ENCODE results near the gene ATP8B1. TPM values are rescaled to one million over a fixed set of nuclear protein-coding genes. Genes with fewer than 3 reads are reported as not detected.
"Not testable (repeated sequence)": the region's sequence is repeated elsewhere in the genome, so short reads cannot be mapped to it uniquely, and the experiment has no call there.

Gene ATP8B1
- total RNA-seq: 100 to 1,000 TPM in 2 of 4 donors, 10 to 100 TPM in 2; 97.3 to 115 (median 103) TPM

DNA sequence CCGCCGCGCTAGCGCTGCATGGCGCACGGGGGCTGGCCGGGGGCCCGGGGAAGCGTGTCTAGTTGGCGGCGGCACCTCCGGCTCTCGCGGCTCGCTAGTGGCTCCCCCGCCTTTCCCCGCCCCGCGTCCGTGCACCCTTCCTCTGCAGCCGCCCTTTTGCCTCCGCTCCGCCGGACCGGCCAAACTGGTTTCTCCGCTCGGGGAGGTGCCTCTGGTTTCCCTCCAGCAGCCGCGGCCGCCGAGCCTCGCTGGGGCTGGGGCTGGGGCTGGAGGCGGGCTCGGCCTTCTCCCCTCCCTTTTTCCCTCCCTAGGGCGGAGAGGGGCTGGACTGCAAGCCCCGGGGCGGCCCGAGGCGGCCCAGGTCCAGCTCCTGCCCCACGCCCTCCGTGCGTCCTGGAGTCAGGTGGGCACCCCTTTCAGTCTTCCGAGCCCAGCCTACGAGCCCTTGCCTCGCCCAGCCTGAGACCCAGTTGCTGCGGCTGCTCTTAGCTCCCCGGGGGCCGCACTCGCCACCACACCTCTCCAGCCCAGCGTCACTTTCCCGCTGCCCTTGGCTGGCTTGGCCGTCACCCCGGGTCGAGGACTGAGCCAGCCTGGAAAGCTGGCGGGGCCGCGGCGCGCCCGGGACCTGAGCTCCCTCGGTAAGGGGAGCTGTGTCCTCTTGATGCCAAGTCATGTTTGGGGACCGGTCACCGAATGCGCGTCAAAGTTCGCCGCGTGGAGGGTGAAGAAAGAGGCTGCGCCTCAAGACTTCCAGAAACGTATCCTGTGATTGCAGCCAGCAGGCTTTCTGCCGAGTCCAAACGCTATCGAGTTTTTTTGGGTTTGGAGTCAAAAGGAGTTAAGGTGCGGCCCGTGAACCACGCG, at the start of gene ATP8B1:
Gene ATP8B1, minus strand, starts transcription at position 213 of the 867 bp plus-strand sequence. CDS start 71,508 bp downstream, outside the sequence.
- Histone ChIP-seq H3K9me3 (no peaks in the 10 kb centered on the region), H3K27me3 (no peaks in the 10 kb centered on the region), H3K4me3 (peak within 1 kb of the TSS; percentile 41 to 86 (median 64)), H3K36me3 (no peaks in the 10 kb centered on the region), H3K27ac (peak within 1 kb of the TSS; percentile 52 to 96 (median 82)), H3K4me1 (peaks cover 0 to 16% (median 5%) of the 10 kb centered on the region in 4 donors)
- TF ChIP-seq, protein P1, sequence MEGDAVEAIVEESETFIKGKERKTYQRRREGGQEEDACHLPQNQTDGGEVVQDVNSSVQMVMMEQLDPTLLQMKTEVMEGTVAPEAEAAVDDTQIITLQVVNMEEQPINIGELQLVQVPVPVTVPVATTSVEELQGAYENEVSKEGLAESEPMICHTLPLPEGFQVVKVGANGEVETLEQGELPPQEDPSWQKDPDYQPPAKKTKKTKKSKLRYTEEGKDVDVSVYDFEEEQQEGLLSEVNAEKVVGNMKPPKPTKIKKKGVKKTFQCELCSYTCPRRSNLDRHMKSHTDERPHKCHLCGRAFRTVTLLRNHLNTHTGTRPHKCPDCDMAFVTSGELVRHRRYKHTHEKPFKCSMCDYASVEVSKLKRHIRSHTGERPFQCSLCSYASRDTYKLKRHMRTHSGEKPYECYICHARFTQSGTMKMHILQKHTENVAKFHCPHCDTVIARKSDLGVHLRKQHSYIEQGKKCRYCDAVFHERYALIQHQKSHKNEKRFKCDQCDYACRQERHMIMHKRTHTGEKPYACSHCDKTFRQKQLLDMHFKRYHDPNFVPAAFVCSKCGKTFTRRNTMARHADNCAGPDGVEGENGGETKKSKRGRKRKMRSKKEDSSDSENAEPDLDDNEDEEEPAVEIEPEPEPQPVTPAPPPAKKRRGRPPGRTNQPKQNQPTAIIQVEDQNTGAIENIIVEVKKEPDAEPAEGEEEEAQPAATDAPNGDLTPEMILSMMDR (IDR thresholded peaks at IDR 0.05): peak in 3 of 6 experiments; percentile 29 to 37 (median 34)
- peak; percentile 83 to 94 for TF ChIP-seq POLR2A (IDR thresholded peaks at IDR 0.05)
- peak in 2 of 3 donors; percentile 93 to 98 for DNase-seq

DNA sequence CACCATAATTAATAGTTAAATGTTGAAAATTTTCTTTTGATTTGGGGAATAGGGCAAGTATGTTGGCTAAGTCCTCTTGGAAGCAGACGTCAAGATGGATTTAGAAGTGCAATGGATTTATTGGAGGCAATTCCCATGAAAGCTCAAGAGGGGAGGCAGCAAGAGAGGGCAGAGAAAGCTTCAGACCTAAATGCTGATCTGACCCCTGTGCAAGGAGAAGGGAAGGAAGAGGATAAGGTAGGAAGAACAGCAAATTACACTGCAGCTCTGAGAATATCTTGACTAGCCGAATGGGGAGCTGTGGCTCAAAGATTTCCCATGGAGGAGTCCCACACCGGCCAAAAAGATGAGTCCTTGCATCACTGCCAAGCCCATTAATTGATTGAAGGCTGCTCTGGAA, 46.9 kb upstream of the ATP8B1 start:
- Histone ChIP-seq H3K9me3 (no peaks in the 10 kb centered on the region), H3K36me3 (no peaks in the 10 kb centered on the region), H3K27me3 (no peaks in the 10 kb centered on the region), H3K4me3 (no peak overlapping the region), H3K27ac (no peak overlapping the region), H3K4me1 (no peaks in the 10 kb centered on the region)
- DNase-seq: no peak
- TF ChIP-seq, protein P1 (IDR thresholded peaks at IDR 0.05): no peak
- TF ChIP-seq POLR2A (IDR thresholded peaks at IDR 0.05): no peak

DNA sequence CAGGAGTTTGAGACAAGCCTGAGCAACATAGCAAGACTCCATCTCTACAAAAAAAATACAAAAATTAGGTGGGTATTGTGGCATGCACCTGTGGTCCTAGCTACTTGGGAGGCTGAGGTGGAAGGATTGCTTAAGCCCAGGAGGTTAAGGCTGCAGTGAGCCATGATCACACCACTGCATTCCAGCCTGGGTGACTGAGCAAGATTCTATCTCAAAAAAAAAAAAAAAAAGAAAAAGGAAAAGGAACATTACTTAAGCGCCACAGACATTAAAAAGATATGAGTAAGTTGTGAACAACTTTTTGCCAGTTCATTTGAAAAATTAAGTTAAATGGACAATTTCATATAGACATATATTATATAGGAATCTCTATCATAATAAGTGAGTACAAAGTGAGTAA, 45.3 kb upstream of the ATP8B1 start:
- not testable (repeated sequence) for H3K27me3 ChIP-seq, DNase-seq, H3K4me3 ChIP-seq, H3K27ac ChIP-seq, H3K36me3 ChIP-seq, H3K4me1 ChIP-seq, H3K9me3 ChIP-seq

DNA sequence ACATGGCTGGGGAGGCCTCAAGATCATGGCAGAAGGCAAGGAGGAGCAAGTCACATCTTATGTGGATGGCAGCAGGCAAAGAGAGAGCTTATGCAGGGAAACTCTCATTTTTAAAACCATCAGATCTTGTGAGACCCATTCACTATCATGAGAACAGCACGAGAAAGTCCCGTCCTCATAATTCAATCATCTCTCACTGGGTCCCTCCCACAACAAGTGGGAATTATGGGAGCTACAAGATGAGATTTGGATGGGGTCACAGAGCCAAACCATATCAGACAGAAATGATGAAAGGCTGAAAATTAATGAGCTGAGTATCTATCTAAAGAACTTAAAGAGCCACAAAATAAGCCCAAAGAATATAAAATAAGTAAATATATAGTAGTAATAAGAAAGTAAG, 44.3 kb upstream of the ATP8B1 start:
- H3K36me3 ChIP-seq, H3K4me1 ChIP-seq, H3K9me3 ChIP-seq, H3K4me3 ChIP-seq, DNase-seq, H3K27me3 ChIP-seq, H3K27ac ChIP-seq: not testable (repeated sequence)

- no peaks in the 10 kb centered on the region for H3K27me3 ChIP-seq
- TF ChIP-seq POLR2A (IDR thresholded peaks at IDR 0.05): no peak
- TF ChIP-seq, protein P1 (IDR thresholded peaks at IDR 0.05): no peak
- H3K36me3 ChIP-seq: no peaks in the 10 kb centered on the region
- no peak for DNase-seq
- no peaks in the 10 kb centered on the region for H3K9me3 ChIP-seq
- no peak overlapping the region for H3K4me3 ChIP-seq
- H3K4me1 ChIP-seq: no peaks in the 10 kb centered on the region
- H3K27ac ChIP-seq: no peak overlapping the region
Measured at GRCh38 chr18:57846258-57846657, 43.1 kb upstream of the ATP8B1 start.

GRCh38 chr18:57845605-57846074, 42.5 kb upstream of the ATP8B1 start:
- Histone ChIP-seq H3K27me3 (no peaks in the 10 kb centered on the region), H3K27ac (no peak overlapping the region), H3K9me3 (no peaks in the 10 kb centered on the region), H3K36me3 (no peaks in the 10 kb centered on the region), H3K4me3 (no peak overlapping the region), H3K4me1 (no peaks in the 10 kb centered on the region)
- DNase-seq: no peak
- TF ChIP-seq, protein P1 (IDR thresholded peaks at IDR 0.05): no peak
- no peak for TF ChIP-seq POLR2A (IDR thresholded peaks at IDR 0.05)
